ENCODE measurements around the gene PNISR.
"Not testable (repeated sequence)": the region's sequence is repeated elsewhere in the genome, so short reads cannot be mapped to it uniquely, and the experiment has no call there.

Gene PNISR, protein sequence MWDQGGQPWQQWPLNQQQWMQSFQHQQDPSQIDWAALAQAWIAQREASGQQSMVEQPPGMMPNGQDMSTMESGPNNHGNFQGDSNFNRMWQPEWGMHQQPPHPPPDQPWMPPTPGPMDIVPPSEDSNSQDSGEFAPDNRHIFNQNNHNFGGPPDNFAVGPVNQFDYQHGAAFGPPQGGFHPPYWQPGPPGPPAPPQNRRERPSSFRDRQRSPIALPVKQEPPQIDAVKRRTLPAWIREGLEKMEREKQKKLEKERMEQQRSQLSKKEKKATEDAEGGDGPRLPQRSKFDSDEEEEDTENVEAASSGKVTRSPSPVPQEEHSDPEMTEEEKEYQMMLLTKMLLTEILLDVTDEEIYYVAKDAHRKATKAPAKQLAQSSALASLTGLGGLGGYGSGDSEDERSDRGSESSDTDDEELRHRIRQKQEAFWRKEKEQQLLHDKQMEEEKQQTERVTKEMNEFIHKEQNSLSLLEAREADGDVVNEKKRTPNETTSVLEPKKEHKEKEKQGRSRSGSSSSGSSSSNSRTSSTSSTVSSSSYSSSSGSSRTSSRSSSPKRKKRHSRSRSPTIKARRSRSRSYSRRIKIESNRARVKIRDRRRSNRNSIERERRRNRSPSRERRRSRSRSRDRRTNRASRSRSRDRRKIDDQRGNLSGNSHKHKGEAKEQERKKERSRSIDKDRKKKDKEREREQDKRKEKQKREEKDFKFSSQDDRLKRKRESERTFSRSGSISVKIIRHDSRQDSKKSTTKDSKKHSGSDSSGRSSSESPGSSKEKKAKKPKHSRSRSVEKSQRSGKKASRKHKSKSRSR

DNA sequence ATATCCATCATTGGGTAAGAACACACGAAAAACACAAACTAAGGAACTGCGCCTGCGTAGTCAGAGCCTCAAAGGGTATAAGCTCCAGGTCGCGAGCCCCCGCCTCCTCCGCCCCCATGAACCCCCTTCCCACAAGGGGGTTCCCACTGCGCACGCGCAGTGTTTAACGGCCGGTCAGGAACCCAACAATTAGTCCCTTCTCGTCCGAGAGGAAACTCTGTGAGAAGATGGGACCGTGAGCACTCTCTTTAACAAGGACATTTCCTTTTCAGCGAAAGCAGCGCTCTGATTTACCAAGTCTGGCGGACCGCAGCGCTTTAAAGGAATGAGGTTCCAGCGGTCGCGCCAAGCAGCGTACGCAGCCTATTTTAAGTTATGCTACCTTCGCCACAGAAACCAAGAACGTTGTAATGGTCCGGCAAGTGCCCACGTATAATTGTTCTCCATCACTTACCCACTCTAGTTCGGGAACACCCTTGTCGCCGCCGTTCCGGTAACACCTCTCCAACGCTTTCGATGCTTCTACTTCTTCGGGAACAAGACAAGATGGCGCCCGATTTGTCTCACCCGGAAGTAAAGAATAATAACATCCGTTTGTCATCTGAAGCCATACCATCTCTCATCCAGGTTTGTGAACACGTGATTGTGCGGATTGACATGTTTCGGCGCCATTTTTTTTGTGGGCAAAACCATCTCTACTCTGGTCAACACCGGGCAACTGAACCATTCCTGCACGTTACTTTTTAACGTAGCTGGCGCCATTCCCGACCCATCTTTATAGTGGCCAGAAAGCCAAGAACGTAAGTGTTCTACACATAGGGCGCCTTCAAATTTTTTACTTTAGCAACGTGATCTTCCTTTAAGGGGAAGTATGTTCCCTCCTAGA, at the start of gene PNISR:
PNISR (minus strand) TSS at position 548 of the 886 bp plus-strand sequence. CDS start 10,649 bp downstream, outside the sequence.
- peak; percentile 96 for DNase-seq (ENCODE audit: low read depth, low spot score)
- H3K4me3 ChIP-seq (ENCODE audit: low read length), result peak within 1 kb of the TSS; percentile 69
- no peaks in the 10 kb centered on the region for H3K4me1 ChIP-seq (ENCODE audit: control insufficient read depth, insufficient read depth, low read length)
- H3K36me3 ChIP-seq (ENCODE audit: control insufficient read depth, insufficient read depth, low read length), result no peaks in the 10 kb centered on the region
- no peaks in the 10 kb centered on the region for H3K27me3 ChIP-seq (ENCODE audit: control insufficient read depth, insufficient read depth, low read length)
- H3K27ac ChIP-seq (ENCODE audit: low read length), result no peak within 1 kb of the TSS
- H3K9me3 ChIP-seq (ENCODE audit: control insufficient read depth, insufficient read depth, low read length), result no peaks in the 10 kb centered on the region
- WGBS (ENCODE audit: insufficient coverage, insufficient read length), result no CpG with 5 or more reads among the region's 53 CpGs

DNA sequence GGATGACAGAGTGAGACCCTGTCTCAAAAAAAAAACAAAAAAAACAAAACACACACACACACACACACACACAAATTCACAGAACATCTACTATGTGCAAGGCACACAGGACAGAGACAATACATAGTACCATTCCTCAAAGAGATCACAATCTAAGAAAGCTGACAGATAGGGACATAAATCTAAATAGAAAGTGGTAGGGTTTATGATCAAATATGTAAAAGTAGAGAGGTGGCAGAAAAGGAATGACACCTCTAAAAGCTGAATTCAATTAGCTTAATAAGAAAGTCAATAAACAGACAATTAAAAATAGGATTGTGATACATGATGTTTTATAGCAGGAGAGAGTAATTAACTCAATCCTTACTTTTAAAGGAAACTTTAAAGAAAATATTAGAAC, 48.6 kb upstream of the PNISR start:
- H3K9me3 ChIP-seq (ENCODE audit: control insufficient read depth, insufficient read depth, low read length), result no peaks in the 10 kb centered on the region; the same call in 1 of the 2 replicates

DNA sequence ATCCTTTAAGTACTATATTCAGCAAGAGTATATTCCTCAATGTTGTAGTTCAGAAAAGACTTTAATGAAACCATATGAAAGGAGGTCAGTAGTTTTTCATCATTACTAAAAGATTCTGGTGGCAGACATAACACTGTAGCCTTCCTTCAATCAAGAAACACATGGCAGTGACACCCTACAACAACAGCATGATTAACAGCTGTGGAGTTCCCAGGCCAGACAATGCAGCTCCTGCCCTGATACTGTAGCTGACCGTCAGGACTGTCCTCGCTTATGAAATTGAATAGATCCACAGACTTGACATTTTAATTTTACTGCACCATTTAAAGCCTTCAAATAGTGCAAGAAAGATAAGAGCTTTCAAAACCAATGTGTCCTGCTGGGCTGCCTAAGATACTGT, 46.5 kb upstream of the PNISR start:
- Histone ChIP-seq H3K4me1 (ENCODE audit: control insufficient read depth, insufficient read depth, low read length) (no peaks in the 10 kb centered on the region), H3K4me3 (ENCODE audit: low read length) (no peak overlapping the region), H3K27me3 (ENCODE audit: control insufficient read depth, insufficient read depth, low read length) (no peaks in the 10 kb centered on the region), H3K36me3 (ENCODE audit: control insufficient read depth, insufficient read depth, low read length) (no peaks in the 10 kb centered on the region), H3K27ac (ENCODE audit: low read length) (no peak overlapping the region), H3K9me3 (ENCODE audit: control insufficient read depth, insufficient read depth, low read length) (no peaks in the 10 kb centered on the region; the same call in 1 of the 2 replicates)
- WGBS (ENCODE audit: insufficient coverage, insufficient read length), result no CpG with 5 or more reads among the region's 2 CpGs
- DNase-seq (ENCODE audit: low read depth, low spot score), result no peak

More for the DNA sequence above, 48.6 kb upstream of the PNISR start:
- Histone ChIP-seq H3K36me3 (ENCODE audit: control insufficient read depth, insufficient read depth, low read length) (no peaks in the 10 kb centered on the region), H3K4me1 (ENCODE audit: control insufficient read depth, insufficient read depth, low read length) (no peaks in the 10 kb centered on the region), H3K27ac (ENCODE audit: low read length) (no peak overlapping the region), H3K4me3 (ENCODE audit: low read length) (no peak overlapping the region), H3K27me3 (ENCODE audit: control insufficient read depth, insufficient read depth, low read length) (no peaks in the 10 kb centered on the region)
- no peak for DNase-seq (ENCODE audit: low read depth, low spot score)

DNA sequence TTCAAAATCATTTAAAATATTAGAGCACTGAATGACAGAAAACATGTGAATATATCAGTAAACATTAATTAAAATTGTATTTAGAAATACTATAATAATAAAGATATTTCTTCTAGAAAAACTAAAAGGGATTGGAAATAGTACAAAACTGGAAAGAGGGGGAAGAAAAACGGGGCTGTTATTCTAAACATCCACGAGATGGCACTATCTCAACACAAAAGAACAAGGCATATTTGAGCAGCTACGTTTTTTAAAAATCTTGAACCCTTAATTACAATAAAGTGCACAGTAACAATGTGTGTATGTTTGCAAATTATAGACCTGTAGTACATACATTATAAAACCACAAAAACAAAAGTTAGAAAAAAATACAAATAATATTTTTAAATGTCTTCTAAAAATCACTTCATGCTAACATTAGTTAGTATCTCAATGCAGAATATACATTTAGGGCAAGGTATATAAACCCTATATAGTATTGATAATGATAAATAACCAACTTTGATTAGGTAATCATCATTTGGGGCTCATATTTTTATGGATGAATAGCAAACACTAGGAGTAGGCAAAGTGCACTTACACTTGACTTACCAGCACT, 42.5 kb upstream of the PNISR start:
- no peaks in the 10 kb centered on the region for H3K4me1 ChIP-seq (ENCODE audit: control insufficient read depth, insufficient read depth, low read length)
- no CpG with 5 or more reads among the region's 3 CpGs for WGBS (ENCODE audit: insufficient coverage, insufficient read length)
- no peak overlapping the region for H3K4me3 ChIP-seq (ENCODE audit: low read length)
- H3K36me3 ChIP-seq (ENCODE audit: control insufficient read depth, insufficient read depth, low read length), result no peaks in the 10 kb centered on the region; the same call in 1 of the 2 replicates
- no peak for DNase-seq (ENCODE audit: low read depth, low spot score)
- H3K27ac ChIP-seq (ENCODE audit: low read length), result no peak overlapping the region
- no peaks in the 10 kb centered on the region; the same call in 1 of the 2 replicates for H3K9me3 ChIP-seq (ENCODE audit: control insufficient read depth, insufficient read depth, low read length)
- H3K27me3 ChIP-seq (ENCODE audit: control insufficient read depth, insufficient read depth, low read length), result no peaks in the 10 kb centered on the region

DNA sequence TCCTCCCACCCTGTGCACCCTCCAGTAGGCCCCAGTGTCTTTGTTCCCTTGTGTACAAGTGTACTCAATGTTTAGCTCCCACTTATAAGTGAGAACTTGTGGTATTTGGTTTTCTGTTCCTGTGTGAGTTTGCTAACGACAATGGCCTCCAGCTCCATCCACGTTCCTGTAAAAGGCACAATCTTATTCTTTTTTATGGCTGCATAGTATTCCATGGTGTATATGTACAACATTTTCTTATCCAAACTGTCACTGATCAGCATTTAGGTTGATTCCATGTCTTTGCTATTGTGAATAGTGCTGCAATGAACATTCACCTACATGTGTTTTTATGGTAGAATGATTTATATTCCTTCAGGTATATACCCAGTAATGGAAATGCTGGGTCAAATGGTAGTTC, 34.0 kb upstream of the PNISR start:
- H3K36me3 ChIP-seq (ENCODE audit: control insufficient read depth, insufficient read depth, low read length); H3K4me3 ChIP-seq (ENCODE audit: low read length); H3K4me1 ChIP-seq (ENCODE audit: control insufficient read depth, insufficient read depth, low read length); H3K27ac ChIP-seq (ENCODE audit: low read length); DNase-seq (ENCODE audit: low read depth, low spot score); H3K27me3 ChIP-seq (ENCODE audit: control insufficient read depth, insufficient read depth, low read length); H3K9me3 ChIP-seq (ENCODE audit: control insufficient read depth, insufficient read depth, low read length): not testable (repeated sequence)
- no CpG with 5 or more reads among the region's 2 CpGs for WGBS (ENCODE audit: insufficient coverage, insufficient read length)

DNA sequence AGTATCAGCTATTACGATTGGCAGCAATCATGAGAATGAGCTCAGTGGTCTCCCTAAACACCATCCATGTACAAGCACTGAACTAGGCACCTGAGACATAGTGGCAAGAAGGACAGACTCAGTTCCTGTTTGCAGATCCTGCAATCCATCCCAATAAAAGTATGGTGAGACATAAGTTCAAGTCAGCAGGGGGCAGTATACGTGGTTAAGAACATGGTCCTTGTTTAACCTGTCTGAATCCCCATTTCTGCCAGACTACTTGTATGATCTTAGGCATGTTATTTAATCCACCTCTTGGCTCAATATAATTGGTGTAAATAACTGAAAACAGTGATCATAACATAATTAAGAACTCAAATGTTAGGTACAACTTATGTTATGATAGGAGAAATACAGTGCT, 33.2 kb upstream of the PNISR start:
- H3K4me1 ChIP-seq (ENCODE audit: control insufficient read depth, insufficient read depth, low read length), result no peaks in the 10 kb centered on the region
- no peaks in the 10 kb centered on the region for H3K27me3 ChIP-seq (ENCODE audit: control insufficient read depth, insufficient read depth, low read length)
- no peaks in the 10 kb centered on the region; the same call in 1 of the 2 replicates for H3K36me3 ChIP-seq (ENCODE audit: control insufficient read depth, insufficient read depth, low read length)
- DNase-seq (ENCODE audit: low read depth, low spot score), result peak; percentile 18
- H3K27ac ChIP-seq (ENCODE audit: low read length), result no peak overlapping the region
- WGBS (ENCODE audit: insufficient coverage, insufficient read length), result no CpG with 5 or more reads among the region's 2 CpGs
- no peaks in the 10 kb centered on the region for H3K9me3 ChIP-seq (ENCODE audit: control insufficient read depth, insufficient read depth, low read length)
- no peak overlapping the region for H3K4me3 ChIP-seq (ENCODE audit: low read length)

DNA sequence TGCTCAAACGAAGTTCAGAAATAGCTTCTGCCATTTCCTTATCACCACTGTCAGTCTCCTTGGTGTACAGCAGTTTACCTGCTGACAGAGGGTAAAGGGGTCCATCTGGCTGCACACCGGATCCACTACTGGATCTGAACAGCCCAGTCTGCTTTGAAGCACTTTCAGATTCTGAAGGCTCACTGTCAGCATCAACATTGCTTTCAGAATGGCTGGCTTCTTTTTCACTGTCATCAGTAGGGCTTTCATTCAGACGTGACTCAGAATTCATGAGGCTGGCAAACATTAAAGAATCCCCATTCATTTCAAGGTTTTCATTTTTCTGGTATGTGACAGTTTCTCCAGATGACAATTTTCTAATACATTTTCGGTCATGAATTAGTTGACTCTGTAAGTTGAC, 21.0 kb upstream of the PNISR start:
- no peak for DNase-seq (ENCODE audit: low read depth, low spot score)
- Histone ChIP-seq H3K4me1 (ENCODE audit: control insufficient read depth, insufficient read depth, low read length) (no peaks in the 10 kb centered on the region), H3K27ac (ENCODE audit: low read length) (no peak overlapping the region), H3K9me3 (ENCODE audit: control insufficient read depth, insufficient read depth, low read length) (no peaks in the 10 kb centered on the region), H3K4me3 (ENCODE audit: low read length) (no peak overlapping the region), H3K27me3 (ENCODE audit: control insufficient read depth, insufficient read depth, low read length) (no peaks in the 10 kb centered on the region), H3K36me3 (ENCODE audit: control insufficient read depth, insufficient read depth, low read length) (no peaks in the 10 kb centered on the region)
- WGBS (ENCODE audit: insufficient coverage, insufficient read length), result no CpG with 5 or more reads among the region's 4 CpGs

DNA sequence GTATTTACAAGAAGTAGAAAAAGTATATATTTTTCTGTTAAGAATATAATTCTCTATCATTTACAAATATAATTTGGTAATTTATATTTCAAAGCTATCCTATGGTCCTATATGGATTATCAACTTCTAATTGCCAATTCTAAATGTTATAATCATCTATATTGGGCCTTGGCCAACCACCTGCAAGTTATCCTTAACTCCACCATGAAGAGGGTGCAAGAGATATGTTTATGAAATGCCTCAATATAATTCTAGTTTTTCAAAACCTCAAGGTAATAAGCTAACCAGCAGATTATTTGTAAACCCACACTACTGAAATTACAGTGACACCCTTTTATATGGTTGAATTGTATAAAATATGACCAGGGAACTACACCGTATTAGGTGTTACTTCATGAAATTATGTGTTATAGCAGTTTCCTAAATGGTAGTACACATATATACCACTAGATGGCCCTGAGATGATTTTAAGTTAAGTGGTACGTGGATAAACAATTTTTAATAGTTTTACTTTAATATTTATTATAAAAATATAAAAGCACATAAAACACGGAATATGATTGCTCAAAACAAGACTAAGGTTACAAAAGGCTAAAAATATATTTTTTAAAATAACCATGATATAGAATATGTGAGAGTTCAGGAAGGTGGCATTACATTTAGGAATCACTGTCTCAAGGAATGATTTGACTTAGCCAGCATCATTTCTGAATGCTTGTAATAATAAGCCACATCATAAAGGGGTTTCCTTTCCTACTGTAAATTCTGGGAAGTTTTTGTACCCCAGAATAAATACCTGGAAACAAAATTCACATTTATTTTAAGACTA, 9.8 kb upstream of the PNISR start:
- H3K4me1 ChIP-seq (ENCODE audit: control insufficient read depth, insufficient read depth, low read length), result no peaks in the 10 kb centered on the region
- H3K36me3 ChIP-seq (ENCODE audit: control insufficient read depth, insufficient read depth, low read length), result no peaks in the 10 kb centered on the region
- no CpG with 5 or more reads among the region's 3 CpGs for WGBS (ENCODE audit: insufficient coverage, insufficient read length)
- no peaks in the 10 kb centered on the region for H3K9me3 ChIP-seq (ENCODE audit: control insufficient read depth, insufficient read depth, low read length)
- no peak overlapping the region for H3K4me3 ChIP-seq (ENCODE audit: low read length)
- H3K27me3 ChIP-seq (ENCODE audit: control insufficient read depth, insufficient read depth, low read length), result no peaks in the 10 kb centered on the region
- H3K27ac ChIP-seq (ENCODE audit: low read length), result no peak overlapping the region
- no peak for DNase-seq (ENCODE audit: low read depth, low spot score)

DNA sequence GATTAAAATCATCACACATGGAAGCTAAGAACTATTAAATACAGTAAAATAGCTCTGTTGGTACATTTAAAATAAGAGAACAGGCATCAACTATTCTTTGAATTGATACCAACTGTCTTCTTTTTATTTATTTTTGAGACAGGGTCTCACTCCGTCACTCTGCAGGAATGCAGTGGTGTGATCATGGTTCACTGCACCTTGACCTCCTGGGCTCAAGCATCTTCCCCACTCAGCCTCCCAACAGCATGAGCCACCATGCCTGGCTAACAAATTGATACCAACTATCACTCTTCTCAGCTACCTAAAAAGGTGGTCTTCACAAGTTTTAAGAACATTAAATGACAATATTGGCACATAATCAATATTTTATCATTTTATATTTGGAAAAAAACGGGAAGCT, 7.8 kb upstream of the PNISR start:
- Histone ChIP-seq H3K4me3 (ENCODE audit: low read length) (no peak overlapping the region), H3K27ac (ENCODE audit: low read length) (no peak overlapping the region), H3K4me1 (ENCODE audit: control insufficient read depth, insufficient read depth, low read length) (no peaks in the 10 kb centered on the region), H3K9me3 (ENCODE audit: control insufficient read depth, insufficient read depth, low read length) (no peaks in the 10 kb centered on the region), H3K36me3 (ENCODE audit: control insufficient read depth, insufficient read depth, low read length) (no peaks in the 10 kb centered on the region), H3K27me3 (ENCODE audit: control insufficient read depth, insufficient read depth, low read length) (no peaks in the 10 kb centered on the region)
- no peak for DNase-seq (ENCODE audit: low read depth, low spot score)
- no CpG with 5 or more reads among the region's 2 CpGs for WGBS (ENCODE audit: insufficient coverage, insufficient read length)
